Smooth muscle cell (in vitro differentiated cells): ENCODE data around the gene SP8. TPM values are rescaled to one million over a fixed set of nuclear protein-coding genes. Genes with fewer than 3 reads are reported as not detected.

Experiments used
- DNase-seq: peaks from one replicate; lab custom pipeline; 2025; ENCODE audit not compliant: unreplicated experiment; lab: John Stamatoyannopoulos, UW
- H2AFZ ChIP-seq: fragments of 200-600 bp; sonication (generic); 2 replicates; pipeline ENCODE4 v1.6.0; 2016; ENCODE audit warnings: antibody characterized with exemption, low read depth, mild to moderate bottlenecking
- H3F3A ChIP-seq: fragments of 200-600 bp; sonication (generic); 2 replicates; pipeline ENCODE4 v1.6.0; 2017; ENCODE audit warnings: antibody characterized with exemption, low read depth
- H3K27ac ChIP-seq: fragments of 200-600 bp; sonication (generic); 2 replicates; pipeline ENCODE4 v1.5.1; 2016; ENCODE audit warnings: low read depth, mild to moderate bottlenecking
- H3K27me3 ChIP-seq: fragments of 200-600 bp; sonication (generic); 2 replicates; pipeline ENCODE4 v1.6.1; 2016; ENCODE audit warnings: low read depth, mild to moderate bottlenecking
- H3K36me3 ChIP-seq: fragments of 200-600 bp; sonication (generic); 2 replicates; pipeline ENCODE4 v1.5.1; 2016; ENCODE audit warnings: low read depth
- H3K4me1 ChIP-seq: fragments of 200-600 bp; sonication (generic); 2 replicates; pipeline ENCODE4 v1.5.1; 2016; ENCODE audit warnings: low read depth
- H3K4me2 ChIP-seq: fragments of 200-600 bp; sonication (generic); 2 replicates; pipeline ENCODE4 v1.6.0; 2016; ENCODE audit warnings: mild to moderate bottlenecking
- H3K4me3 ChIP-seq: fragments of 200-600 bp; sonication (generic); 2 replicates; pipeline ENCODE4 v1.5.1; 2016; ENCODE audit warnings: mild to moderate bottlenecking
- H3K79me2 ChIP-seq: fragments of 200-600 bp; sonication (generic); 2 replicates; pipeline ENCODE4 v1.6.0; 2016; ENCODE audit warnings: low read depth, mild to moderate bottlenecking
- H3K9ac ChIP-seq: fragments of 200-600 bp; sonication (generic); 2 replicates; pipeline ENCODE4 v1.6.0; 2016; ENCODE audit warnings: low read depth
- H3K9me3 ChIP-seq: fragments of 200-600 bp; sonication (generic); replicated peaks from 2 replicates; pipeline ENCODE4 v1.5.1; 2016; ENCODE audit warnings: low read depth
- H4K20me1 ChIP-seq: fragments of 200-600 bp; sonication (generic); 2 replicates; pipeline ENCODE4 v1.6.0; 2016; ENCODE audit warnings: low read depth
- WGBS: methylation state at CpG from one replicate; pipeline ENCODE4 v1.1.7; 2016; ENCODE audit warnings: low lambda C conversion rate; 5-methylcytosine and 5-hydroxymethylcytosine counted together
- polyA plus RNA-seq: library from polyadenylated mRNA; unstranded; fragments of >200 nt; fragmentation: Nextera tagmentation; extraction: Ambion mirVana; gene quantifications from 2 replicates; pipeline ENCODE4 v1.2.1, GENCODE V29; 2016
- total RNA-seq: library from RNA; depleted of rRNA; stranded (reverse); fragments of >200 nt; gene quantifications from 2 replicates; pipeline ENCODE4 v1.2.3, GENCODE V29; 2014
- TF ChIP-seq, protein P1 (sequence below): fragments of 200-600 bp; sonication (generic); IDR thresholded peaks from 2 replicates; pipeline ENCODE4 v1.5.1; 2017; ENCODE audit warnings: borderline replicate concordance, mild to moderate bottlenecking, antibody characterized with exemption; ENCODE audit not compliant: insufficient read depth, poor library complexity, severe bottlenecking

Gene SP8
- total and polyA plus RNA-seq, 2 experiments from 2014 or later = not detected

DNA sequence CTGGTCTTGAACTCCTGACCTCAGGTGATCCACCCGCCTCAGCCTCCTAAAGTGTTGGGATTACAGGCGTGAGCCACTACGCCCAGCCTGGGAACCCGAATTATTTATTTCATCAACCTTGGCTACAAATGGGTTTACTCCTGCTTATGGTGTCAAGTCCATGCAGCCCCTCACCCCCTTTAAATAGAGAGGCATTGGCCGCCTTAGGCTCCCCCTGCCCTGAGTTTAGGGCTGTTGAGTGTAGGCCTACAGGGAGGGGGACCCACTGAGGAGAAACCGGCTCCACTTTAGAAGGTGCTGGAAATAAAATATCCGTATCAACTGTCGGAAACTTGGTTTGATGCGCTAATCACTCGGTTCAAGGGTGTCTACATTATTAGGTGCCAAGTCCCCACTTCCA, 8.7 kb upstream of the SP8 start:
- no peaks in the 10 kb centered on the region for H3K9me3 ChIP-seq
- H2AFZ ChIP-seq = no peak overlapping the region
- H3K4me3 ChIP-seq = no peak overlapping the region
- H3K79me2 ChIP-seq = no peaks in the 10 kb centered on the region
- TF ChIP-seq, protein P1, sequence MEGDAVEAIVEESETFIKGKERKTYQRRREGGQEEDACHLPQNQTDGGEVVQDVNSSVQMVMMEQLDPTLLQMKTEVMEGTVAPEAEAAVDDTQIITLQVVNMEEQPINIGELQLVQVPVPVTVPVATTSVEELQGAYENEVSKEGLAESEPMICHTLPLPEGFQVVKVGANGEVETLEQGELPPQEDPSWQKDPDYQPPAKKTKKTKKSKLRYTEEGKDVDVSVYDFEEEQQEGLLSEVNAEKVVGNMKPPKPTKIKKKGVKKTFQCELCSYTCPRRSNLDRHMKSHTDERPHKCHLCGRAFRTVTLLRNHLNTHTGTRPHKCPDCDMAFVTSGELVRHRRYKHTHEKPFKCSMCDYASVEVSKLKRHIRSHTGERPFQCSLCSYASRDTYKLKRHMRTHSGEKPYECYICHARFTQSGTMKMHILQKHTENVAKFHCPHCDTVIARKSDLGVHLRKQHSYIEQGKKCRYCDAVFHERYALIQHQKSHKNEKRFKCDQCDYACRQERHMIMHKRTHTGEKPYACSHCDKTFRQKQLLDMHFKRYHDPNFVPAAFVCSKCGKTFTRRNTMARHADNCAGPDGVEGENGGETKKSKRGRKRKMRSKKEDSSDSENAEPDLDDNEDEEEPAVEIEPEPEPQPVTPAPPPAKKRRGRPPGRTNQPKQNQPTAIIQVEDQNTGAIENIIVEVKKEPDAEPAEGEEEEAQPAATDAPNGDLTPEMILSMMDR = no peak
- no peak overlapping the region for H3K9ac ChIP-seq
- no peaks in the 10 kb centered on the region for H3K36me3 ChIP-seq
- no peaks in the 10 kb centered on the region for H3F3A ChIP-seq
- peaks cover 98% of the 10 kb centered on the region for H3K27me3 ChIP-seq
- DNase-seq = no peak
- H3K4me1 ChIP-seq = peaks cover 52% of the 10 kb centered on the region
- 18% methylated on average over 10 of the region's 10 CpGs for WGBS
- no peaks in the 10 kb centered on the region for H4K20me1 ChIP-seq
- no peak overlapping the region for H3K4me2 ChIP-seq
- H3K27ac ChIP-seq = no peak overlapping the region

DNA sequence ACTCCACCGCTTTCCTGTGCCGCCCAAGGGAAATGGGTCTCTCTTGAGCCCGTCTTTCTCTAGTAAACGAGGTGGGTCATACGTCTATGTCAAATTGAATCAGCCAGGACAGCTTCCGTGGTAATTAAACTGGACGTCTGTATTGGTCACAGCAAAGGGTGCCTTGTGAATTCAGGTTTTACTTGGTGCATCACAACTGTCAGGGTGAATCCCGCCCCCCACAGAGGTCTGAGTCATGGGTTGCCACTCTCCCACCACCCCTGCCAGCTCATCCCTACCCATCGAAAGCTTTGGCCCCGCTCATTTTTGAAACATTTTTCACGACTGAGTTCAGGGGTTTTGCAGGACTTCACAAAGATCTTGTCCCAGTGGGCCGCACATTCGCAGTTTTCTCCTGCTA, 8.0 kb upstream of the SP8 start:
- no peaks in the 10 kb centered on the region for H3K79me2 ChIP-seq
- H3K9me3 ChIP-seq = no peaks in the 10 kb centered on the region
- no peaks in the 10 kb centered on the region for H3F3A ChIP-seq
- H3K27me3 ChIP-seq = peaks cover 98% of the 10 kb centered on the region
- no peaks in the 10 kb centered on the region for H4K20me1 ChIP-seq
- no peak for DNase-seq
- no peak overlapping the region for H3K27ac ChIP-seq
- TF ChIP-seq, protein P1 = no peak
- WGBS = 6% methylated on average over 13 of the region's 13 CpGs
- no peak overlapping the region for H2AFZ ChIP-seq
- H3K4me1 ChIP-seq = peaks cover 49% of the 10 kb centered on the region
- no peak overlapping the region for H3K4me3 ChIP-seq
- no peak overlapping the region for H3K9ac ChIP-seq
- no peak overlapping the region for H3K4me2 ChIP-seq
- H3K36me3 ChIP-seq = no peaks in the 10 kb centered on the region

DNA sequence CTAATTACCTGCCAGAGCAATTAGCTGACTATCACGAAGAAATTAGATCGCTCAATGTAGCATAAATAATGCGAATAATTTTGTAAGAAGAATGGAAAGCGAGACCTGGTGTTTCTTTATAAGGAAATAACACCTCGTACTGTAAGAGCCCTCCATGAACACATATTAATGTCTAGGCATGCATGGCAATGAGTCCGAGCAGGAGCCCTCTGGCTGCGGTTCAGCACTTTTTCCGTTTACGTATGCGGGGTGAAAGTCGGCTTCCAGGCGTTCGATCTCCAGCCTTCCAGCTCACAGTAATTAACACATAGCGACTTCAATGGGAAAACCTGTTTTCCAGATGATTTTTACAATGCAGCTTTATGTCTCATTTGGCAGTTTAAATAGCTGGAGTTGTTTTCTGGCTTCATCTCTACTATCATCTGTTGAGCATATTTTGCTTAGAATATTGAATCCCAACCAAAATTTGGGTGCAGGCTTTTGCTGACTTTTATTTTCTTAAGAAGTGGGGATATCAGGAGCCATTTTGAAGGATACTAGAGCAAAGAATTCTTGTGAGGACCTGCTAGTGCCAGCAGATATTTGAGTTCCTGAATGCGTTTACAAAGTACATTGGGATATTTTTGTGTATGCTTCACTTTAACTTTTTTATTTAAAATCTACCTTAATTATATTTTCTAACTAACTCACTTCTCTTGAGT, 7.2 kb upstream of the SP8 start:
- H3K4me1 ChIP-seq = peaks cover 49% of the 10 kb centered on the region
- no peak for DNase-seq
- H3K27me3 ChIP-seq = peaks cover 98% of the 10 kb centered on the region
- H4K20me1 ChIP-seq = no peaks in the 10 kb centered on the region
- H2AFZ ChIP-seq = no peak overlapping the region
- no peaks in the 10 kb centered on the region for H3K79me2 ChIP-seq
- no peak overlapping the region for H3K4me2 ChIP-seq
- WGBS = 4% methylated on average over 15 of the region's 15 CpGs
- no peaks in the 10 kb centered on the region for H3F3A ChIP-seq
- TF ChIP-seq, protein P1 = no peak
- H3K9ac ChIP-seq = no peak overlapping the region
- no peaks in the 10 kb centered on the region for H3K9me3 ChIP-seq
- H3K36me3 ChIP-seq = no peaks in the 10 kb centered on the region
- no peak overlapping the region for H3K27ac ChIP-seq
- H3K4me3 ChIP-seq = no peak overlapping the region

DNA sequence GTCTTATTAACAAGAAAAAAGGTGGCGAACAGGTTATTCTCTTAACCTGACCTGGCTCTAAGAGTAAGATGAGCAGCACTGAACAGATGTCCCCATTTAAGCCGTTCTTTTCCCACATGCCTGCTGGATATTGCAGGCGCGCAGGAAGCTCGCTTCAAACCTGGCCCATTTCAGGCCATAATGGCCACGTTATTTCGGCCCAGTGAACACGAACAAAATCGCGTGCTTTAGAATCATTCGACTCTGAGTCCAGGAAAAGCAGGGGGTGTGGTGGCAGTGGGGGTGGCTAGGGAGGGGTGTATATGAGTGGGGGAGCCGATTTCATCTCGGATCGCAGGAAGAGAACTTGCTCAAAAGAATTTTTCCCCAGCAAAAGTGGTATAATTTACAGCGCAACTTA, 6.6 kb upstream of the SP8 start:
- H3K4me2 ChIP-seq = no peak overlapping the region
- H3K36me3 ChIP-seq = no peaks in the 10 kb centered on the region
- no peak for DNase-seq
- no peak overlapping the region for H3K4me3 ChIP-seq
- H3K9me3 ChIP-seq = no peaks in the 10 kb centered on the region
- H3K9ac ChIP-seq = no peak overlapping the region
- peaks cover 98% of the 10 kb centered on the region for H3K27me3 ChIP-seq
- H2AFZ ChIP-seq = no peak overlapping the region
- H3K4me1 ChIP-seq = peaks cover 54% of the 10 kb centered on the region
- H3F3A ChIP-seq = no peaks in the 10 kb centered on the region
- no peaks in the 10 kb centered on the region for H4K20me1 ChIP-seq
- H3K27ac ChIP-seq = no peak overlapping the region
- 4% methylated on average over 15 of the region's 15 CpGs for WGBS
- TF ChIP-seq, protein P1 = no peak
- no peaks in the 10 kb centered on the region for H3K79me2 ChIP-seq
